Prostate gland (tissue), 2 donors: Measurements from ENCODE around the gene GULP1.

Experiments used
- CTCF ChIP-seq, 4 experiments: fragments of 200-600 bp in 2 of 4; fragments of 450-650 bp in 2 of 4; sonication (generic) in 2 of 4; IDR thresholded peaks; 1 replicate in 3 of 4; 2 replicates in 1 of 4; pipeline ENCODE4 v1.5.1; 2016 to 2019; ENCODE audit warnings: antibody characterized with exemption in 4 of 4, mild to moderate bottlenecking in 2 of 4, moderate library complexity in 2 of 4
- POLR2A ChIP-seq: fragments of 450-650 bp; IDR thresholded peaks from one replicate; pipeline ENCODE4 v1.6.1; 2016; ENCODE audit warnings: antibody characterized with exemption, mild to moderate bottlenecking
- POLR2AphosphoS5 ChIP-seq: sonication (generic); formaldehyde crosslinking; IDR thresholded peaks from one replicate; pipeline ENCODE4 v1.6.1; 2017; ENCODE audit warnings: antibody characterized with exemption

- no peak for TF ChIP-seq CTCF (IDR thresholded peaks at IDR 0.05)
- no peak for TF ChIP-seq POLR2A
- no peak for TF ChIP-seq POLR2AphosphoS5
These were observed 159.2 kb downstream of the GULP1 start for GRCh38 chr2:188450732-188451483.
